ENCODE results near the gene KIF16B. TPM values are rescaled to one million over a fixed set of nuclear protein-coding genes. Genes with fewer than 3 reads are reported as not detected.

Gene KIF16B
- total and polyA plus RNA-seq, 4 donors, result 5.1 to 19.7 (median 8.4) TPM

DNA sequence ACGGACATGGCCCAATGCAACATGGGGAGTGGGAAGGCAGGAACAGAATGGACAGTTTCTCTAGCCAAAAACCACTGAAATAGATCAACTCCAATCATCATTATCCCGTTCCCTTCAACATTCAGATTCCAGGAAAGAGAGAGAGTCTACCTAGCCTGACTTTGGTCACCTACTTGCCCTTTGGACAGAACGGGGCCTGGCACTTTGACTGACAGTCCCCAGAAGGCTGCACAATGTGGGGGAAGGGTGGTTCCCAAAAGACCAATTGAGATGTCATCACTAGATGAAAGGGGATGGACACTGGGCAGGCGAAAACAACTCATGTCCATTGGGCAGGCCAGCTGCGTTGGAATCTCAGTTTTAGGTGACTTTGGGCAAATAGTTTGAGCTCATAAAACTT lies 15.0 kb upstream of the KIF16B start:
- H3K27me3 ChIP-seq (ENCODE audit: control insufficient read depth in 4 of 4, insufficient read depth in 4 of 4, low read length in 3 of 4), result no peaks in the 10 kb centered on the region
- no peaks in the 10 kb centered on the region for H3K4me1 ChIP-seq (ENCODE audit: control insufficient read depth in 4 of 4, insufficient read depth in 4 of 4, low read length in 3 of 4)
- H3K36me3 ChIP-seq (ENCODE audit: control insufficient read depth in 4 of 4, insufficient read depth in 3 of 4, low read depth in 1 of 4, low read length in 3 of 4), result no peaks in the 10 kb centered on the region
- no peaks in the 10 kb centered on the region for H3K9me3 ChIP-seq (ENCODE audit: control insufficient read depth in 4 of 4, low read length in 3 of 4)
- 67% methylated on average over 5 of the region's 5 CpGs for WGBS
- H3K27ac ChIP-seq (ENCODE audit: low read depth in 1 of 2, low read length in 2 of 2), result no peak overlapping the region
- no peak overlapping the region for H3K9ac ChIP-seq (ENCODE audit: low read depth in 1 of 2, low read length in 2 of 2)
- TF ChIP-seq FOXA2 (IDR thresholded peaks at IDR 0.05) (no peak), GABPA (IDR thresholded peaks at IDR 0.05 in 1 of 2, conservative IDR thresholded peaks at IDR 0.05 in 1 of 2) (no peak), TAF1 (conservative IDR thresholded peaks at IDR 0.05) (no peak), RAD21 (IDR thresholded peaks at IDR 0.05) (no peak), RXRA (IDR thresholded peaks at IDR 0.05) (no peak), FOXA1 (IDR thresholded peaks at IDR 0.05) (no peak), HNF4G (IDR thresholded peaks at IDR 0.05) (no peak), SP1 (IDR thresholded peaks at IDR 0.05) (peak; percentile 12), YY1 (IDR thresholded peaks at IDR 0.05) (no peak), HNF4A (conservative IDR thresholded peaks at IDR 0.05) (peak in 1 of 2 donors; percentile 47), NR2F2 (IDR thresholded peaks at IDR 0.05) (no peak)
- TF ChIP-seq, protein P1, sequence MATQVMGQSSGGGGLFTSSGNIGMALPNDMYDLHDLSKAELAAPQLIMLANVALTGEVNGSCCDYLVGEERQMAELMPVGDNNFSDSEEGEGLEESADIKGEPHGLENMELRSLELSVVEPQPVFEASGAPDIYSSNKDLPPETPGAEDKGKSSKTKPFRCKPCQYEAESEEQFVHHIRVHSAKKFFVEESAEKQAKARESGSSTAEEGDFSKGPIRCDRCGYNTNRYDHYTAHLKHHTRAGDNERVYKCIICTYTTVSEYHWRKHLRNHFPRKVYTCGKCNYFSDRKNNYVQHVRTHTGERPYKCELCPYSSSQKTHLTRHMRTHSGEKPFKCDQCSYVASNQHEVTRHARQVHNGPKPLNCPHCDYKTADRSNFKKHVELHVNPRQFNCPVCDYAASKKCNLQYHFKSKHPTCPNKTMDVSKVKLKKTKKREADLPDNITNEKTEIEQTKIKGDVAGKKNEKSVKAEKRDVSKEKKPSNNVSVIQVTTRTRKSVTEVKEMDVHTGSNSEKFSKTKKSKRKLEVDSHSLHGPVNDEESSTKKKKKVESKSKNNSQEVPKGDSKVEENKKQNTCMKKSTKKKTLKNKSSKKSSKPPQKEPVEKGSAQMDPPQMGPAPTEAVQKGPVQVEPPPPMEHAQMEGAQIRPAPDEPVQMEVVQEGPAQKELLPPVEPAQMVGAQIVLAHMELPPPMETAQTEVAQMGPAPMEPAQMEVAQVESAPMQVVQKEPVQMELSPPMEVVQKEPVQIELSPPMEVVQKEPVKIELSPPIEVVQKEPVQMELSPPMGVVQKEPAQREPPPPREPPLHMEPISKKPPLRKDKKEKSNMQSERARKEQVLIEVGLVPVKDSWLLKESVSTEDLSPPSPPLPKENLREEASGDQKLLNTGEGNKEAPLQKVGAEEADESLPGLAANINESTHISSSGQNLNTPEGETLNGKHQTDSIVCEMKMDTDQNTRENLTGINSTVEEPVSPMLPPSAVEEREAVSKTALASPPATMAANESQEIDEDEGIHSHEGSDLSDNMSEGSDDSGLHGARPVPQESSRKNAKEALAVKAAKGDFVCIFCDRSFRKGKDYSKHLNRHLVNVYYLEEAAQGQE (IDR thresholded peaks at IDR 0.05), result no peak
- TF ChIP-seq, protein P2, sequence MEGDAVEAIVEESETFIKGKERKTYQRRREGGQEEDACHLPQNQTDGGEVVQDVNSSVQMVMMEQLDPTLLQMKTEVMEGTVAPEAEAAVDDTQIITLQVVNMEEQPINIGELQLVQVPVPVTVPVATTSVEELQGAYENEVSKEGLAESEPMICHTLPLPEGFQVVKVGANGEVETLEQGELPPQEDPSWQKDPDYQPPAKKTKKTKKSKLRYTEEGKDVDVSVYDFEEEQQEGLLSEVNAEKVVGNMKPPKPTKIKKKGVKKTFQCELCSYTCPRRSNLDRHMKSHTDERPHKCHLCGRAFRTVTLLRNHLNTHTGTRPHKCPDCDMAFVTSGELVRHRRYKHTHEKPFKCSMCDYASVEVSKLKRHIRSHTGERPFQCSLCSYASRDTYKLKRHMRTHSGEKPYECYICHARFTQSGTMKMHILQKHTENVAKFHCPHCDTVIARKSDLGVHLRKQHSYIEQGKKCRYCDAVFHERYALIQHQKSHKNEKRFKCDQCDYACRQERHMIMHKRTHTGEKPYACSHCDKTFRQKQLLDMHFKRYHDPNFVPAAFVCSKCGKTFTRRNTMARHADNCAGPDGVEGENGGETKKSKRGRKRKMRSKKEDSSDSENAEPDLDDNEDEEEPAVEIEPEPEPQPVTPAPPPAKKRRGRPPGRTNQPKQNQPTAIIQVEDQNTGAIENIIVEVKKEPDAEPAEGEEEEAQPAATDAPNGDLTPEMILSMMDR (IDR thresholded peaks at IDR 0.05; ENCODE audit: low read depth, low read length, missing input control), result no peak
- no peak for DNase-seq (ENCODE audit: low spot score)
- no peak overlapping the region for H3K4me3 ChIP-seq (ENCODE audit: low read depth in 1 of 3, low read length in 3 of 3)

DNA sequence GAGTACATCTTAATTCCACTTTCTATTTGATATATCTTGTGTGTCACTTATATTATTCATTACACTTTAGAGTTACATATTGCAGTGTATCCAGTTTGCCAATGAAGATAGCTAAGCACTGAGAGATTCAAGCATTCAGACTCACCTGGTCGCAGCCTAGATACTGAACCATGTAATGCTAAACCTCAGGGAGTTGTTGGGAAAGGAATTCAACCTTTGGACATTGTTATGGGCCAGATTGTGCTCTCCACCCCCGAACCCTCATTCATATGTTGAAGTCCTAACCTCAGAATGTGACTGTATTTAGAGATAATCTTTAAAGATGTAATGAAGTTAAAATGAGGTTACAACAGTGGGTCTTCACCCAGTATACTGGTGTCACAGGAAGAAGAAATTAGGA lies 13.8 kb upstream of the KIF16B start:
- 28% methylated on average over 2 of the region's 2 CpGs for WGBS
- no peak overlapping the region for H3K9ac ChIP-seq (ENCODE audit: low read depth in 1 of 2, low read length in 2 of 2)
- H3K36me3 ChIP-seq (ENCODE audit: control insufficient read depth in 4 of 4, insufficient read depth in 3 of 4, low read depth in 1 of 4, low read length in 3 of 4), result no peaks in the 10 kb centered on the region
- no peaks in the 10 kb centered on the region for H3K9me3 ChIP-seq (ENCODE audit: control insufficient read depth in 4 of 4, low read length in 3 of 4)
- H3K27me3 ChIP-seq (ENCODE audit: control insufficient read depth in 4 of 4, insufficient read depth in 4 of 4, low read length in 3 of 4), result no peaks in the 10 kb centered on the region
- H3K4me3 ChIP-seq (ENCODE audit: low read depth in 1 of 3, low read length in 3 of 3), result no peak overlapping the region
- no peaks in the 10 kb centered on the region for H3K4me1 ChIP-seq (ENCODE audit: control insufficient read depth in 4 of 4, insufficient read depth in 4 of 4, low read length in 3 of 4)
- TF ChIP-seq TAF1 (conservative IDR thresholded peaks at IDR 0.05), result no peak
- TF ChIP-seq GABPA (IDR thresholded peaks at IDR 0.05 in 1 of 2, conservative IDR thresholded peaks at IDR 0.05 in 1 of 2), result no peak
- no peak for TF ChIP-seq FOXA1 (IDR thresholded peaks at IDR 0.05)
- TF ChIP-seq JUND (IDR thresholded peaks at IDR 0.05), result no peak
- peak in 1 of 2 donors; percentile 48 for TF ChIP-seq HNF4A (conservative IDR thresholded peaks at IDR 0.05)
- TF ChIP-seq YY1 (IDR thresholded peaks at IDR 0.05), result no peak
- TF ChIP-seq, protein P3, sequence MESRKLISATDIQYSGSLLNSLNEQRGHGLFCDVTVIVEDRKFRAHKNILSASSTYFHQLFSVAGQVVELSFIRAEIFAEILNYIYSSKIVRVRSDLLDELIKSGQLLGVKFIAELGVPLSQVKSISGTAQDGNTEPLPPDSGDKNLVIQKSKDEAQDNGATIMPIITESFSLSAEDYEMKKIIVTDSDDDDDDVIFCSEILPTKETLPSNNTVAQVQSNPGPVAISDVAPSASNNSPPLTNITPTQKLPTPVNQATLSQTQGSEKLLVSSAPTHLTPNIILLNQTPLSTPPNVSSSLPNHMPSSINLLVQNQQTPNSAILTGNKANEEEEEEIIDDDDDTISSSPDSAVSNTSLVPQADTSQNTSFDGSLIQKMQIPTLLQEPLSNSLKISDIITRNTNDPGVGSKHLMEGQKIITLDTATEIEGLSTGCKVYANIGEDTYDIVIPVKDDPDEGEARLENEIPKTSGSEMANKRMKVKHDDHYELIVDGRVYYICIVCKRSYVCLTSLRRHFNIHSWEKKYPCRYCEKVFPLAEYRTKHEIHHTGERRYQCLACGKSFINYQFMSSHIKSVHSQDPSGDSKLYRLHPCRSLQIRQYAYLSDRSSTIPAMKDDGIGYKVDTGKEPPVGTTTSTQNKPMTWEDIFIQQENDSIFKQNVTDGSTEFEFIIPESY (IDR thresholded peaks at IDR 0.05), result no peak
- TF ChIP-seq, protein P4, sequence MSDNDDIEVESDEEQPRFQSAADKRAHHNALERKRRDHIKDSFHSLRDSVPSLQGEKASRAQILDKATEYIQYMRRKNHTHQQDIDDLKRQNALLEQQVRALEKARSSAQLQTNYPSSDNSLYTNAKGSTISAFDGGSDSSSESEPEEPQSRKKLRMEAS (IDR thresholded peaks at IDR 0.05), result no peak
- DNase-seq (ENCODE audit: low spot score), result no peak
- no peak overlapping the region for H3K27ac ChIP-seq (ENCODE audit: low read depth in 1 of 2, low read length in 2 of 2)

Data from liver (tissue), 9 donors.